ENCODE data around the gene F5. TPM values are rescaled to one million over a fixed set of nuclear protein-coding genes. Genes with fewer than 3 reads are reported as not detected.

The F5 gene
- total RNA-seq, 4 donors from 2014 or later, result 0.32 to 0.82 (median 0.37) TPM; not detected in 1

DNA sequence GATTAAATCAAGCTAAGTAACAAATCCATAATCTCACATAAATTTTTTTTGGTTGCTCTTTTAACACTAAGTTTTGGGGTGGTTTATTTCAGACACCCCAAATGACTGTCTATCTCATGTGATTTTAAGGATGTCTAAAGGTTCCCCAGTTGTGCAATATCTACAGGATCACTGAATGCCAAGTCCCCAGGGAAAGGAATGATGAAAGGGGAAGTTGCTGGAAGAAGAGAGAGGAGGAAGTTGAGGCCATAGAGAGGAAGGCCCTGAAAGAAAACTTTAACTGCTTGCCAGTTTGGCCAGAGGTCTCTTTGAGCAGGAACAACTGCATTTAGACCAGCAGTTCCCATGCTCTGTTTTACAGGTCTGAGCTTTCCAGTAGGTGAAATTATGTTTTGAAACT lies 73.1 kb downstream of the F5 start:
- H3K27ac ChIP-seq, result peak overlapping the region in 2 of 4 donors; percentile 3 to 71
- no peaks in the 10 kb centered on the region for H3K27me3 ChIP-seq
- intact Hi-C loops (cut with DNase I; ENCODE audit: low total_unique reads), result no loop called here
- no peaks in the 10 kb centered on the region for H3K36me3 ChIP-seq
- H3K4me3 ChIP-seq, result no peak overlapping the region
- TF ChIP-seq, protein P1, sequence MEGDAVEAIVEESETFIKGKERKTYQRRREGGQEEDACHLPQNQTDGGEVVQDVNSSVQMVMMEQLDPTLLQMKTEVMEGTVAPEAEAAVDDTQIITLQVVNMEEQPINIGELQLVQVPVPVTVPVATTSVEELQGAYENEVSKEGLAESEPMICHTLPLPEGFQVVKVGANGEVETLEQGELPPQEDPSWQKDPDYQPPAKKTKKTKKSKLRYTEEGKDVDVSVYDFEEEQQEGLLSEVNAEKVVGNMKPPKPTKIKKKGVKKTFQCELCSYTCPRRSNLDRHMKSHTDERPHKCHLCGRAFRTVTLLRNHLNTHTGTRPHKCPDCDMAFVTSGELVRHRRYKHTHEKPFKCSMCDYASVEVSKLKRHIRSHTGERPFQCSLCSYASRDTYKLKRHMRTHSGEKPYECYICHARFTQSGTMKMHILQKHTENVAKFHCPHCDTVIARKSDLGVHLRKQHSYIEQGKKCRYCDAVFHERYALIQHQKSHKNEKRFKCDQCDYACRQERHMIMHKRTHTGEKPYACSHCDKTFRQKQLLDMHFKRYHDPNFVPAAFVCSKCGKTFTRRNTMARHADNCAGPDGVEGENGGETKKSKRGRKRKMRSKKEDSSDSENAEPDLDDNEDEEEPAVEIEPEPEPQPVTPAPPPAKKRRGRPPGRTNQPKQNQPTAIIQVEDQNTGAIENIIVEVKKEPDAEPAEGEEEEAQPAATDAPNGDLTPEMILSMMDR (IDR thresholded peaks at IDR 0.05), result no peak
- TF ChIP-seq POLR2A (IDR thresholded peaks at IDR 0.05), result no peak
- TF ChIP-seq POLR2AphosphoS5 (IDR thresholded peaks at IDR 0.05), result peak in 1 of 3 donors; percentile 11
- no peak for TF ChIP-seq EP300 (IDR thresholded peaks at IDR 0.05; ENCODE audit: low read depth)
- in situ Hi-C loops (cut with MboI; ENCODE audit: low pct_ligation_motif_present in 1 of 4, low pct_unique_long_range_greater_than_20kb in 1 of 4, low sequenced_read_pairs in 3 of 4), result no loop called here
- H3K4me1 ChIP-seq, result peaks cover 0 to 50% (median 19%) of the 10 kb centered on the region in 4 donors
- H3K9me3 ChIP-seq, result no peaks in the 10 kb centered on the region
- no peak for DNase-seq

DNA sequence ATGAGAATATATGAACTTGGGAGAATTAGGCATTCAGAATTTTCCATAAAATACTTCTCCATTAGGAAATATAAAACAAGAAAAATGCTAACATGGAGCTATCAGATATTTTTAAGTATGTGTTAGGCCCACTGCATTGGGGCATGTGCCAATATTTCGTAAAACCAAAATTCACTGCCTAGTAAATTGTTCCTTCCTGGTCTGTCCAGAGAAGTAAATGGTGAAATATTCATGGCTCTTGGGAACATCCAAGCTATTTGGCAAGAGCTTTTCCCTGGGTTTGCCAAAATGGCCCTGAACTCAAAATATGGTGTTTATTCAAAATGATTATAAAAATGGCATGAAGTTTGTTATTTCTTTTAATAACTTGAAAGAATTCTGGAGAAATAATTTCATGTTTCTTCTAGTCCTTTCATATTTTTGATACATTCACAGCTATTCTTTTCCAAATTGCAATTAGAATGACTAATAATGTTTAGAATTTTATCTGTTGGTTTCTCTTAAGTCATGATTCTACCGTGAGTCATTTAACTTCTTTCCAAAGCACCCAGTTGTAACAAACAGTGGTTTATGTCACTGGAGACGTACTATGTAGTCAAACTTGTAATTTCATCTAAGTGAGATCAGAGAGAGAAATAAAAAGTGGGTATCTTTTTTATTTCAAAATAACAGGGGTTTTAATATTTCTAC lies 74.8 kb downstream of the F5 start:
- Histone ChIP-seq H3K9me3 (no peaks in the 10 kb centered on the region), H3K27me3 (no peaks in the 10 kb centered on the region), H3K4me1 (peaks cover 0 to 50% (median 25%) of the 10 kb centered on the region in 4 donors), H3K27ac (peak overlapping the region; percentile 33 to 71 (median 59)), H3K4me3 (no peak overlapping the region), H3K36me3 (no peaks in the 10 kb centered on the region)
- intact Hi-C loops (cut with DNase I; ENCODE audit: low total_unique reads), result no loop called here
- in situ Hi-C loops (cut with MboI; ENCODE audit: low pct_ligation_motif_present in 1 of 4, low pct_unique_long_range_greater_than_20kb in 1 of 4, low sequenced_read_pairs in 3 of 4), result no loop called here
- 59 to 68% methylated on average over 3 of the region's 3 CpGs for WGBS, 2 donors (ENCODE audit: low coverage in 1 of 2)
- TF ChIP-seq POLR2AphosphoS5 (IDR thresholded peaks at IDR 0.05) (peak in 1 of 3 donors; percentile 63), POLR2A (IDR thresholded peaks at IDR 0.05) (no peak), EP300 (IDR thresholded peaks at IDR 0.05; ENCODE audit: low read depth) (no peak)
- TF ChIP-seq, protein P1 (IDR thresholded peaks at IDR 0.05), result no peak
- DNase-seq, result no peak

DNA sequence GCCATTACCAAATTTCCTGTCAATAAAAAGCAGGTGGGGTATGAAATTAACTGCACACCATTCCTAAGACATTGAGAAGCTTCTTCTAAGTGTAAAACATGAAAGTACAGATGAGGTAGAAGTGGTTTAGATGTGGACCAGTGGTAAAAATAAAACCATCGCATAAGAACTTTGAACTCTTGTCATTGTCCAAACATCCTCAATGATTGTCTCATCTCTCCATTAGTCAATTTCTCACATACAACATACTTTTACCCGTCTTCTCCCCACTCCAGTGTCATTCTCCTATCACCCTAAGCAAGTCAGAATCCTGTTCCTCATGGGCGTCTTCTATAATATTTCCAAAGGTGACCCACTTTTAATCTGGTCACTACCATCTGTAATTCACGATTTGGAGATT lies 76.2 kb downstream of the F5 start:
- Histone ChIP-seq H3K9me3 (no peaks in the 10 kb centered on the region), H3K27ac (no peak overlapping the region), H3K4me1 (peaks cover 0 to 45% (median 20%) of the 10 kb centered on the region in 4 donors), H3K27me3 (no peaks in the 10 kb centered on the region), H3K4me3 (no peak overlapping the region), H3K36me3 (no peaks in the 10 kb centered on the region)
- 85 to 86% methylated on average over 3 to 4 of the region's 4 CpGs for WGBS, 2 donors (ENCODE audit: low coverage in 1 of 2)
- DNase-seq, result no peak
- TF ChIP-seq, protein P1 (IDR thresholded peaks at IDR 0.05), result no peak
- no peak for TF ChIP-seq POLR2AphosphoS5 (IDR thresholded peaks at IDR 0.05)
- no peak for TF ChIP-seq POLR2A (IDR thresholded peaks at IDR 0.05)
- no peak for TF ChIP-seq EP300 (IDR thresholded peaks at IDR 0.05; ENCODE audit: low read depth)
- intact Hi-C loops (cut with DNase I; ENCODE audit: low total_unique reads), result no loop called here
- in situ Hi-C loops (cut with MboI; ENCODE audit: low pct_ligation_motif_present in 1 of 4, low pct_unique_long_range_greater_than_20kb in 1 of 4, low sequenced_read_pairs in 3 of 4), result no loop called here

DNA sequence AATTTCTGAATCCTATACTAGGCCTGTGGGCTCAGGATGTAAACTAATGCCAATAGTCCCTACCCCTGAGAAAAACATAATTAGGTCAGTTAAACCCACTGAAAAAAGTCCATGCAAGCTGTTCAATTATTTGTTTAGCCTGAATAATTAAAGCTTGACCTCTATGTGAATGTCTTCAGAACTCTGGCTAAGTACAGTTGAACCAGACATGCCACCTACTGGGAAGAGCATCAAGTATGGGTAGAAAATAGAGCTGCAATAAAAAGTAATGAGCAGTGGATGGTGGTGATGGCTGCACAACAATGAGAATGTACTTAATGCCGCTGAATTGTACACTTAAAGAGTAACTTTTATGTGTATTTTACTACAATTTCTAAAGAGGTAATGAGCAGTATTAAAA lies 76.9 kb downstream of the F5 start:
- TF ChIP-seq, protein P1 (IDR thresholded peaks at IDR 0.05), result no peak
- no peak for TF ChIP-seq EP300 (IDR thresholded peaks at IDR 0.05; ENCODE audit: low read depth)
- no peak for TF ChIP-seq POLR2AphosphoS5 (IDR thresholded peaks at IDR 0.05)
- no peak for TF ChIP-seq POLR2A (IDR thresholded peaks at IDR 0.05)
- no peaks in the 10 kb centered on the region for H3K36me3 ChIP-seq
- DNase-seq, result no peak
- peak overlapping the region in 1 of 4 donors; percentile 31 for H3K27ac ChIP-seq
- intact Hi-C loops (cut with DNase I; ENCODE audit: low total_unique reads) (no loop called here), in situ Hi-C loops (cut with MboI; ENCODE audit: low pct_ligation_motif_present in 1 of 4, low pct_unique_long_range_greater_than_20kb in 1 of 4, low sequenced_read_pairs in 3 of 4) (no loop called here)
- H3K4me3 ChIP-seq, result no peak overlapping the region
- H3K27me3 ChIP-seq, result no peaks in the 10 kb centered on the region
- WGBS, 2 donors (ENCODE audit: low coverage in 1 of 2), result 87 to 100% methylated on average over 1 of the region's 1 CpG
- H3K4me1 ChIP-seq, result peaks cover 0 to 42% (median 17%) of the 10 kb centered on the region in 4 donors
- H3K9me3 ChIP-seq, result no peaks in the 10 kb centered on the region
